ENCODE results near the gene TEX48.

DNA sequence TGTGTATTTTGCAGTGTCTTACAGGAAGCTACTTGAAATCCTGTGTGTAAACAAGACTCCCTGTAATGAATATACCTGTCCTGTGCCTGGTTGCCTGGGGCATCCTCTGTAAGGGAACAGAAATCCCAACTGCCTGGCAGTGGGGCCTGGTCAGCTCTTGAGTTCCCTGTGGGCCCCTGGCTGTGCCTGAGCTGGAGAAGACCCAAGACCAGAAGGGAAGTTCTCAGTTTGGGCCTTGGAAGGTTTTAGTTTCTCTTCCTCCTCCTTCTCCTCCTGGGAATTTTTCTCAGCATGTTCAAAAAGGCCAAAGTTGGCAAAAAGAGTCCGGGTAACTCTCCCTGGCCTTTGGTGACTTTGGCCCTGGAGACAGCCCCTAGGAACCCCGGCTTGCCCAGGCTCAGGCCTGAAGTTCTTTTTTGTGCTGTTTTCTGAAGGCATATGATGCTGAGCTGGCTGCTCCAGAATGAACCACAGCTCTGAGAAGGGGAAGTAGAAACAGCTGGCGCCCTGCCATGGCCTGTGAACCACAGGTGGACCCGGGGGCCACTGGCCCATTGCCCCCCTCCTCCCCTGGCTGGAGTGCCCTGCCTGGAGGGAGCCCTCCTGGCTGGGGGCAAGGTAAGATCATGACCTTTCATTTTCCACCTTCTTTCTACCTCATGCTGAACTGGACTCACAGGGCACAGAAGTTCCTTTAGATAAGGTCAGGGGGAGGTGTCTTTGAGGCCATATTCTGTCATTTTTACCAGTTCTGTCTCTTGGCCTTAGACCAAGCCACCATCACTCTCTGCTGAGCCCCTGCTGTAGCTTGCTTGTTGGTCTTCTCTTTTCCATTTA lies 65.1 kb downstream of the TEX48 start:
- TF ChIP-seq POLR2A (IDR thresholded peaks at IDR 0.05; ENCODE audit: low read length) (no peak), BHLHE40 (IDR thresholded peaks at IDR 0.05; ENCODE audit: low read depth, low read length) (no peak), NFE2L2 (conservative IDR thresholded peaks at IDR 0.05; ENCODE audit: low read length) (no peak), TFCP2L1 (CRISPR knock-in tag; IDR thresholded peaks at IDR 0.05) (no peak), POLR2AphosphoS2 (conservative IDR thresholded peaks at IDR 0.05; ENCODE audit: low read length) (no peak), RCOR1 (IDR thresholded peaks at IDR 0.05; ENCODE audit: low read depth, low read length) (no peak), FOSL2 (IDR thresholded peaks at IDR 0.05) (no peak), FOSL2 (CRISPR knock-in tag; IDR thresholded peaks at IDR 0.05) (no peak), HDAC2 (IDR thresholded peaks at IDR 0.05) (no peak), RNF2 (IDR thresholded peaks at IDR 0.05; ENCODE audit: borderline replicate concordance, low read depth) (no peak), JUNB (IDR thresholded peaks at IDR 0.05) (no peak), EP300 (IDR thresholded peaks at IDR 0.05) (no peak)
- TF ChIP-seq, protein P1, sequence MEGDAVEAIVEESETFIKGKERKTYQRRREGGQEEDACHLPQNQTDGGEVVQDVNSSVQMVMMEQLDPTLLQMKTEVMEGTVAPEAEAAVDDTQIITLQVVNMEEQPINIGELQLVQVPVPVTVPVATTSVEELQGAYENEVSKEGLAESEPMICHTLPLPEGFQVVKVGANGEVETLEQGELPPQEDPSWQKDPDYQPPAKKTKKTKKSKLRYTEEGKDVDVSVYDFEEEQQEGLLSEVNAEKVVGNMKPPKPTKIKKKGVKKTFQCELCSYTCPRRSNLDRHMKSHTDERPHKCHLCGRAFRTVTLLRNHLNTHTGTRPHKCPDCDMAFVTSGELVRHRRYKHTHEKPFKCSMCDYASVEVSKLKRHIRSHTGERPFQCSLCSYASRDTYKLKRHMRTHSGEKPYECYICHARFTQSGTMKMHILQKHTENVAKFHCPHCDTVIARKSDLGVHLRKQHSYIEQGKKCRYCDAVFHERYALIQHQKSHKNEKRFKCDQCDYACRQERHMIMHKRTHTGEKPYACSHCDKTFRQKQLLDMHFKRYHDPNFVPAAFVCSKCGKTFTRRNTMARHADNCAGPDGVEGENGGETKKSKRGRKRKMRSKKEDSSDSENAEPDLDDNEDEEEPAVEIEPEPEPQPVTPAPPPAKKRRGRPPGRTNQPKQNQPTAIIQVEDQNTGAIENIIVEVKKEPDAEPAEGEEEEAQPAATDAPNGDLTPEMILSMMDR (IDR thresholded peaks at IDR 0.05): no peak

All from A549 (cell line).